HCEC 1CT (cell line): ENCODE measurements around the gene REELD1.

Experiments
- DNase-seq: peaks from one replicate; pipeline ENCODE4 v3.0.0-alpha.2; 2017

The REELD1 gene

GRCh38 chr4:146271466-146271865 is 57.1 kb downstream of the REELD1 start:
- DNase-seq = no peak

- no peak for DNase-seq
These were observed 59.0 kb downstream of the REELD1 start for GRCh38 chr4:146273204-146273901.

DNA sequence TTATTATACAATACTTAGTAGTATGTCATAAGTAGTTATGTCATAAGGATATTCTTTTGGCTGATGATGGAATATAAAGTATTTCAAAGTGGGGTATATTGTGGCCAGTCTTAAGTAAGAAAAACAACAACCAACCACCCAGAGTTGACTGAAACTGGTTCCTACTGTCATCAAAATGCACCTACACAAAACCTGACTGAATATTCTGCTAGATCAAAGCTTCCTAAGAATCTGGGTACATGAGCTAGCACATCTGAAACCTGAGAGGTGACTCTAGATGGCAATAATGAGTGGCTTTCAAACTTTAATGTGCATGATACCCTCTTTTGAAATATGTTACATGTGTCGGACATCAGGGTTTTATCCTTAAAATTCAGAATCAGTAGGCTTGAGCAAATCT is 60.4 kb downstream of the REELD1 start:
- no peak for DNase-seq

GRCh38 chr4:146275370-146275769 is 61.0 kb downstream of the REELD1 start:
- DNase-seq = no peak

- no peak for DNase-seq
These were observed 64.6 kb downstream of the REELD1 start for GRCh38 chr4:146278986-146279385.
